Forelimb muscle (tissue), 1 donor: Measurements from ENCODE around the gene SMURF1. TPM values are rescaled to one million over a fixed set of nuclear protein-coding genes. Genes with fewer than 3 reads are reported as not detected.

Experiments
- DNase-seq: peaks from one replicate; pipeline ENCODE4 v3.0.0-alpha.2; 2013; ENCODE audit warnings: low read depth
- polyA plus RNA-seq: library from polyadenylated mRNA; unstranded; fragments of 120-200 nt; gene quantifications from one replicate; pipeline ENCODE4 v1.2.1, GENCODE V29; 2013; ENCODE audit not compliant: insufficient read length

SMURF1 gene
- polyA plus RNA-seq, 1 donor, result 8.8 TPM

- no peak for DNase-seq
Measured at GRCh38 chr7:99029466-99030435, 114.2 kb downstream of the SMURF1 start.

DNA sequence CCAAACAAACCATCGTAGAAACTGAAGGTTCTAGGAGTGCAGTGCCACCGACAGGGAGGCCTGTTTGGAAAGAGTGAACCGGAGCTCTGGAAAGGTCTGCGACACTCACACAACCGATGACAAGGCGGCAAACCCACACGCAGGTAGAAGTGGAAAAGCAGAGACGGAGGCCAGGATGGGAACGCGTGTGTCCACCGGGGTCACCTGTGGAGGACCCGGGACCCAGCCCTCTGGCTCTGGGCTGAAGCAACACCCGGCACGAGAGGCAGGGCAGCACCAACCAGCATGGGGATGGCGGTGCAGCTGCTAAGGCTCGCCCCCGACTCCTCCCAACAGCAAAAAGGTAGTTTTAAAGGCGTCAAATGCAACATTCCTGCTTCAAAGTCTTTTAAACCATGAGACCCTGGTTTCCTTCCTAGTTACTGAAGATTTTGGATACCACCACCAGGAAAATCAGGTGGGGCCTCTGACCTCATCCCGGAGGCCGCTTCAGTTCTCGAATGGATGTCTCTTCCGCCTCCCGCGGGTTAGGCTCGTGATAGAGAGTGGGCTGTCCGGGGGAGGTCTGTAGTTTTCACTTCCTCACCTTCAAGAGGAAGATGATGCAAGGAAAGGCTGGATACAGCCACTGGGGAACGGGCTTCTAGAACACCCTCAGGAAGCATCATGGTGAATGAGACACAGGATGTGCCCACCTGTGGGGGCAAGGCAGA lies 115.5 kb downstream of the SMURF1 start:
- DNase-seq, result no peak

- no peak for DNase-seq
Measured at GRCh38 chr7:99027841-99028240, 116.1 kb downstream of the SMURF1 start.

DNA sequence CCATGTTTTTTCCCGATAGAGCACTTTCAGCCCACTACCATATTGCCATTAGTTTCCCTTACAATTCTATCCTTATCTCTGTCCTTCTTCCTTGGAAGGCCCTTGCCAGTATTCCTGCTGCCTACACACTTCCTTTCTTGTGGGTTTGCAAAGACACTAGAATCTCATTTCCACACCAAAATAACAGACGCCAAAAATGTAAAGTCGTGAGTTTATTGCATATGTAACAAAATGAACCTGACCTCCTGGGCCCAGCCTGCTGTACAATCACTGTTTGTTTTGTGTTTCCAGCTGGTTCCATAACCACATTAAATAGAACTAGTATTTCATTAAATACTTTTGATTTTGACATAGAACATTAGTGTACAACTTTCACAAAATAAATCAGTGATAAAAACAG lies 116.7 kb downstream of the SMURF1 start:
- no peak for DNase-seq

GRCh38 chr7:99024066-99024465 lies 119.8 kb downstream of the SMURF1 start:
- DNase-seq, result no peak

DNA sequence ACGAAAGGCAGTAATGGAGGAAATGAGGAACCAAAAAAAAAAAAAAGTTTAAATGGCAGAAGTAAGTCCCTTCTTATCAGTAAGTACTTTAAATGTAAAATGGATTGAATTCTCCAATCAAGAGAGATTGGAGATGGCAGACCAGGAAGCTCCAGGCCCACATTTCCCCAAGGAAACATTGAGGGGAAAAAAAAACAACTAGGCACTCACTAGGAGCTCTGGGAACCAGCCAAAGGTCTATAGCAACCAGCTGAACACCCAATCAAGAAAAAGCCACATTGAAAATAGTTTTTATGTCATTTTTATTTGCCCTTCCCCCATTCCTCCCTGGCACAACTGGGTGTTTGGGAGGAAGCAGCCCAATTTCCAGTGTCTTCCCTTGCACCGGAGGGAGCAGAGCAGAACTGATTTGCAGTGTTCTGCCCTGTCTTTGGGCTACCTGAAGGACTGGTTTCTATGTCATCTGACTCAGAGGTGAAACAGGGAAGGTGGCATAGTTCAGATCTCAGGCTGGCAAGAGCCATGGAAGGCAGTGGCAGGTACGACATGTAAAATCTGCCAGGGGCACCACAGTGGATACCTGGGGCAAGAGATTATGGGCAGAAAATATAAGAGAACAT lies 121.9 kb downstream of the SMURF1 start:
- no peak for DNase-seq

GRCh38 chr7:99020413-99020715 lies 123.5 kb downstream of the SMURF1 start:
- DNase-seq, result no peak

- DNase-seq, result no peak
Measured at GRCh38 chr7:99019523-99020412, 124.1 kb downstream of the SMURF1 start.

DNA sequence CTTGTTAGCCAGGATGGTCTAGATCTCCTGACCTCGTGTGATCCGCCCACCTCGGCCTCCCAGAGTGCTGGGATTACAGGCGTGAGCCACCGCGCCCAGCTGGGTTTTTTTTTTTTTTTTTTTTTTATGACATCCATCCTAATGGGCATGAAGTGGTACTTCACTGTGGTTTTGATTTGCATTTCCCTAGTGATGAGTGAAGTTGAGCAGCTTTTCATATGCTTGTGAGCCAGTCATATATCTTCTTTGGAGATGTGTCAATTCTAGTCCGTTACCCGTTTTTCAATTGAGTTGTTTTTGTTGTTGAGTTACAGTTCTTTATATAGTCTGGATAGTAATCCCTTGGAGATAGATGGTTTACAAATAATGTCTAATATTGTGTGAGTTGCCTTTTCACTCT lies 127.7 kb downstream of the SMURF1 start:
- DNase-seq, result no peak

DNA sequence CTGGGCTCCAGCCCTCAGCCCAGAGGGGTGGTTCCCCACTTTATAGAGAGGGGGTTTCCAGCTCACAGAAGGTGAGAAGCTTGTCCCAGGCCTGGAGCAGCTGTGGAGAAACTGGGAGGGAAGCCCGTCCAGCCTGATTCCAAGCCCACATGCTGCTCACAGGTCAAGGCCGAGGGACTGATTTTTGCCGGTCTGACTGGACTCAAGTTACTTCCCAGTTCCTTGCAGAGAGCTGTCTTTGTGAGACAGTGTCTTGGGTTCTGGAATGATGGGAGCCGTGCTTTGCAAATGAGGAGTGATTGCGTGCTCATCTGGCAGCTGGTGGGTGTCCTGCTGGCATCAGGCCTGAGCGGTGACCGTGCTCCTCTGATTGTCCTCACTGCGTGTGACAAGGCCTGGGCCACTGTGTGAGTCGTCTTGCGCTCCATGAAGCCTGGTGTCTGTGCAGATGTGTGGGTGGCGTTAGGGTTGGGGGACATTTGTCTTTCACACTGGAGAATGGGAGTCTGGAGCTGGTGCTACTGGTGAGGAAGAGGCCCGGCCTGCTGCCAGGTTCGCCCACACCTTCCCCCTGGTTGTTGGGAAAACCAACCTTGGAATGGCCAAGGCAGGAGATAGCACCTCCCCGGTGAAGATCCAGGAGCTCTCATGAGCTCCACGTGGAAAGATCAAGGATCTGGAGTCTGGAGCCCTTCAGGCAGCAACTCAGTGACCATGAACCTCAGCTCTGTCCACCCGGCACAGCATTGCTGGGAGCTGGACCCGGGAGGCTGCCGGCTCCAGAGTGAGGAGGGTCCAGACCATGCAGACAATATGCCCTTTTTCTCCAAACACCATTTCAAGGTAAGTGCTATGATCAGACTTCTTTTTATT lies 129.6 kb downstream of the SMURF1 start:
- no peak for DNase-seq

DNA sequence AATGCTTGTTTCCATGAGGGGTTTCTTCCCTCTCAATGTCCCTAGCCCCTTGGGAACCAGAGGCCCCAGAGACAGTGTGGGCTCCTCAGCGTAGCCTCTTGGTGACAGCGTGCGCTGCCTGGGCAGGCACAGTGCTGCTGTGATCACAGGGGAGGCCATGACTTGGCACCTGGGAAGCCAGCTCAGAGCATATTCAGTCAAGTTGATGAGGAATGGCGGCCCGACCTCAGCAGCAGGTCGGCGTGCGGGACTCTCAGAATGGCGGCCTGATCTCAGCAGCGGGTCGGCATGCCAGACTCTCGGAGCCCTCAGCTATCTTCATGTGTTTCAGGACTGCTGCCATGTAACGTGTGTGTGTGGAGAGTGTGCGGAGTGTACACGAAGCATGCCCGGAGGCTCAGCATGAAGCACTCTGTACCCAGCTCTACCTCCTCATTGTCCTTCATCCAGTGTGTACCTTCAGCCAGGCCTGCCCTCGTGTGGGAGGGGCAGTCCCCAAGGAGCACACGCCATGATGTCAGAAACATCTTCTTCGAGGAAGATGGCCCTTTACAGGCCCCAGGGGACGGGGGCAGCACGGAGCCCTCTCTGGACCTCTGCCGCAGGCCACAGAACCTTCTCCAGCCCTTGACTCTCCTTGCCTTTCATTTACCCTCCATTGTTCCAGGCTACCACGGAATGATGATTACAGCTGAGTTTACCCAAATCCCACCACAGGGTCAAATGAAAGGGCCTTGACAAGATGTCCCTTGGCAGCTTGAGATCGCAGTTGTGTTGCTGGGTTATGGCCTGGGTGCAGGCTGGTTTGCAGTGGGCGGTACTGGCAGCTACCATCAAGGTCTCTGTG lies 130.4 kb downstream of the SMURF1 start:
- no peak for DNase-seq

- DNase-seq, result no peak
Measured at GRCh38 chr7:99012722-99013121, 131.2 kb downstream of the SMURF1 start.

GRCh38 chr7:99011706-99012404 lies 132.1 kb downstream of the SMURF1 start:
- no peak for DNase-seq

DNA sequence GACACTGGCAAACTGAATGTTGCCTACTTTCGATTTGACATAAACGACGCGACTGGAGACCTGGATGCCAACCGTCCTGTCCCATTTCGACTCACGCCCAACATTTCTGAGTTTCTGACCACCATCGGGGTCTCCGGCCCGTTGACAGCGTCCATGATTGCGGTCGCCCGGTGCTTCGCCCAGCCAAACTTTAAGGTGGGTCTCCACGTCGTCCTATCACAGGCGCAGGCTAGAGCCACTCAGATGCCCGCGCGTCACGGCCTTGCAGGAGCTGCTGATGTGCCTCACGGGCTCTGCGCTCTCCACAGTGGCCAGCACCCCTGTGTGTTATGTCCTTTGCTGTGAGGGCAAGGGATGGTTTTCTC lies 132.6 kb downstream of the SMURF1 start:
- no peak for DNase-seq

GRCh38 chr7:99010281-99010680 lies 133.6 kb downstream of the SMURF1 start:
- DNase-seq, result no peak

GRCh38 chr7:99008921-99009530 lies 134.9 kb downstream of the SMURF1 start:
- DNase-seq, result no peak

DNA sequence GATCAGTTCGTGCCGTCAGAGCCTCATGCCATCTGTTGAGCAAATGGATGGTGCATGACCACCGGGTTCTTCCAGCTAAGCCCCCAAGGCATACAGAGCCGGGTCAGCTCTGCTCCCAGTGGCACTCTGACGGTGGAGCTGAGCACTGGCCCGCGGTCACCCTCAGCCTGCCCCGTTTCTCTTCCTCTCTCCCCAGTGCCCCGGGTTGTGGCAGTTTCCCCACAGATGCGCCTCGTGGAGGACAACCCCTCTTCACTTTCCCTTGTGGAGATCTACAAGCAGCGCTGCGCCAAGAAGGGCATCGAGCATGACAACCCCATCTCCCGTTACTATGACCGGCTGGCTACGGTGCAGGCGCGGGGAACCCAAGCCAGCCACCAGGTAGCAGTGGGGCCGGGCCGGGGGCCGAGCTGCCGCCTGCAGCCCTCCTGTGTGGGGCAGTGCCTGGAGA lies 135.7 kb downstream of the SMURF1 start:
- no peak for DNase-seq

GRCh38 chr7:99006739-99007424 lies 137.0 kb downstream of the SMURF1 start:
- DNase-seq, result no peak
